Measurements from ENCODE around the gene SEPTIN11. TPM values are rescaled to one million over a fixed set of nuclear protein-coding genes. Genes with fewer than 3 reads are reported as not detected.
A peak's percentile ranks its signal among the peaks of the same experiment; 100 is the strongest.

SEPTIN11 gene
- total and polyA plus RNA-seq, 4 donors, result 20.4 to 126 (median 64.4) TPM

DNA sequence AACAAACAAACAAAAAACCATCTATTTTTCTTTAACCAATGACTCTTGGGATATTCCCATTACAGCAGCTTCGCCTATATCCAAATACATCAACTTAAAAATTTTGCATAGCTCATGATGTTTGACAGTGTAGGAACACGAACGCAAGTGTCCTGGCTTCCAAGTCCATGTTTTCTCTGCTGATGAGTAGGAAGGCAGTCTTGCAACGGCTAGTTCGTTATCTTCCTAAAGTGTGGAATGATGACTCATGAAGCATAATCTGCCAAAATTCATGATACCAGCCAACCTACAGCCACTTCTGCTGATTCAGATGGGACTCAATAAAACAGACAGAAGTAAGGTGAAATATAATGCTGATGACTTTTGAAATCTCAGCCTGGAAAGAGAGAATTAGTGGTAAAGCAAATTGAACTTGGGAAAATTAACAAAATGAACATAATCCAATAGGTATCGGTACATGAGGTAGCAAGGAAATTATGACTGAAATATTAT is 6.4 kb upstream of the SEPTIN11 start:
- Histone ChIP-seq H3K9ac (ENCODE audit: insufficient read depth in 1 of 2, low read length in 2 of 2) (no peak overlapping the region), H3K36me3 (ENCODE audit: control insufficient read depth in 4 of 4, insufficient read depth in 4 of 4, low read length in 4 of 4) (no peaks in the 10 kb centered on the region), H3K27me3 (ENCODE audit: control insufficient read depth in 3 of 3, insufficient read depth in 3 of 3, low read length in 2 of 3) (no peaks in the 10 kb centered on the region), H3K9me3 (ENCODE audit: control insufficient read depth in 4 of 4, insufficient read depth in 3 of 4, low read length in 3 of 4) (peaks cover 0 to 4% (median 0%) of the 10 kb centered on the region in 4 donors), H3K4me1 (ENCODE audit: control insufficient read depth in 5 of 5, insufficient read depth in 5 of 5, low read length in 5 of 5) (peaks cover 0 to 9% (median 0%) of the 10 kb centered on the region in 5 donors), H3K27ac (ENCODE audit: low read depth in 1 of 2, low read length in 1 of 2) (no peak overlapping the region), H3K4me3 (no peak overlapping the region)
- TF ChIP-seq, protein P1, sequence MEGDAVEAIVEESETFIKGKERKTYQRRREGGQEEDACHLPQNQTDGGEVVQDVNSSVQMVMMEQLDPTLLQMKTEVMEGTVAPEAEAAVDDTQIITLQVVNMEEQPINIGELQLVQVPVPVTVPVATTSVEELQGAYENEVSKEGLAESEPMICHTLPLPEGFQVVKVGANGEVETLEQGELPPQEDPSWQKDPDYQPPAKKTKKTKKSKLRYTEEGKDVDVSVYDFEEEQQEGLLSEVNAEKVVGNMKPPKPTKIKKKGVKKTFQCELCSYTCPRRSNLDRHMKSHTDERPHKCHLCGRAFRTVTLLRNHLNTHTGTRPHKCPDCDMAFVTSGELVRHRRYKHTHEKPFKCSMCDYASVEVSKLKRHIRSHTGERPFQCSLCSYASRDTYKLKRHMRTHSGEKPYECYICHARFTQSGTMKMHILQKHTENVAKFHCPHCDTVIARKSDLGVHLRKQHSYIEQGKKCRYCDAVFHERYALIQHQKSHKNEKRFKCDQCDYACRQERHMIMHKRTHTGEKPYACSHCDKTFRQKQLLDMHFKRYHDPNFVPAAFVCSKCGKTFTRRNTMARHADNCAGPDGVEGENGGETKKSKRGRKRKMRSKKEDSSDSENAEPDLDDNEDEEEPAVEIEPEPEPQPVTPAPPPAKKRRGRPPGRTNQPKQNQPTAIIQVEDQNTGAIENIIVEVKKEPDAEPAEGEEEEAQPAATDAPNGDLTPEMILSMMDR (IDR thresholded peaks at IDR 0.05; ENCODE audit: control extremely low read depth, extremely low read depth), result no peak
- ATAC-seq (ENCODE audit: insufficient read depth, low FRiP score) (no peak), DNase-seq (no peak)
- 83 to 84% methylated on average over 6 of the region's 6 CpGs for WGBS, 2 donors

DNA sequence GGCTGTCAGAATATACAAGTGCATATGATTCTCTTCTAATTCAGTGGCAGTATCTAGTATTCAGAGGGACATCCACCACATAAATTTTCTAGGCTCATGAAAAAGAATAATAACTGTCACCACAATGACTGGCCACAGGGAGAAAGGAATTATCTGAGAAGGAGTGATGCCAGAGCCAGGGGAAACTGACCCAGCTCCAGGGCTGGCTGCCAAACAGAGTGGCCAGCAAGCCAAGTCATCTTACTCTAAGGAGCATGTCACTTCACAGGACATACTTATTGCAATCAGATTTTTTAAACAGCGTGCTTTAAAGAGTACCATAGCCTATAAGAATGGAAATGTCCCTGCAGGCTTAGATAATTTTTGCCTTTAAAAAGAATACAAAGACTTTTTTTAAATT is 5.8 kb upstream of the SEPTIN11 start:
- Histone ChIP-seq H3K4me1 (ENCODE audit: control insufficient read depth in 5 of 5, insufficient read depth in 5 of 5, low read length in 5 of 5) (peaks cover 0 to 13% (median 0%) of the 10 kb centered on the region in 5 donors), H3K27ac (ENCODE audit: low read depth in 1 of 2, low read length in 1 of 2) (no peak overlapping the region), H3K36me3 (ENCODE audit: control insufficient read depth in 4 of 4, insufficient read depth in 4 of 4, low read length in 4 of 4) (no peaks in the 10 kb centered on the region), H3K9ac (ENCODE audit: insufficient read depth in 1 of 2, low read length in 2 of 2) (no peak overlapping the region), H3K27me3 (ENCODE audit: control insufficient read depth in 3 of 3, insufficient read depth in 3 of 3, low read length in 2 of 3) (no peaks in the 10 kb centered on the region), H3K9me3 (ENCODE audit: control insufficient read depth in 4 of 4, insufficient read depth in 3 of 4, low read length in 3 of 4) (peaks cover 0 to 4% (median 0%) of the 10 kb centered on the region in 4 donors), H3K4me3 (no peak overlapping the region)
- WGBS, 2 donors, result 82 to 90% methylated on average over 1 of the region's 1 CpG
- TF ChIP-seq, protein P1 (IDR thresholded peaks at IDR 0.05; ENCODE audit: control extremely low read depth, extremely low read depth), result no peak
- DNase-seq (peak in 2 of 3 donors; percentile 20 to 33), ATAC-seq (ENCODE audit: insufficient read depth, low FRiP score) (no peak)

DNA sequence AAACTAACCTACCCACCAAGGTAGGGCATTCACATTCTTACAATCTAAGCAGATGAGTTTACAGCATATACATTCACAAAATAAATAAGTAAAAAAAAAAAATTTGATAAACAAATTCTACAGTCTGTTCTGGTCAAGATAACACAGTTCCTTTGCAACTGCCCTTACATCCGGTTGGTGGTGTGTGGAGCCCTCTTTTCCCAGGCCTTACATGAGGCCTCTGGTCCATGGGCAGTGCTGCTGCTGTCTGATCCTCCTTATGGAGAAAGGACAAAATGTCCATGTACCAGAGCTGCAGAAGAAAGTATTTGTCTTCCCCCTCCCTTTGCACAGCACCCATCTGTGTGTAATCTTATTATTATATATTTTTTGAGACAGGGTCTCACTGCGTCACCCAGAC is 2.2 kb upstream of the SEPTIN11 start:
- Histone ChIP-seq H3K36me3 (ENCODE audit: control insufficient read depth in 4 of 4, insufficient read depth in 4 of 4, low read length in 4 of 4) (no peaks in the 10 kb centered on the region), H3K4me1 (ENCODE audit: control insufficient read depth in 5 of 5, insufficient read depth in 5 of 5, low read length in 5 of 5) (peaks cover 0 to 28% (median 8%) of the 10 kb centered on the region in 5 donors), H3K9ac (ENCODE audit: insufficient read depth in 1 of 2, low read length in 2 of 2) (peak overlapping the region in 1 of 2 donors; percentile 19), H3K9me3 (ENCODE audit: control insufficient read depth in 4 of 4, insufficient read depth in 3 of 4, low read length in 3 of 4) (no peaks in the 10 kb centered on the region), H3K4me3 (no peak overlapping the region), H3K27ac (ENCODE audit: low read depth in 1 of 2, low read length in 1 of 2) (no peak overlapping the region), H3K27me3 (ENCODE audit: control insufficient read depth in 3 of 3, insufficient read depth in 3 of 3, low read length in 2 of 3) (no peaks in the 10 kb centered on the region)
- WGBS, 2 donors, result 84 to 88% methylated on average over 2 of the region's 2 CpGs
- ATAC-seq (ENCODE audit: insufficient read depth, low FRiP score) (no peak), DNase-seq (peak in 2 of 3 donors; percentile 22 to 42)
- TF ChIP-seq, protein P1 (IDR thresholded peaks at IDR 0.05; ENCODE audit: control extremely low read depth, extremely low read depth), result no peak

Measured in lung (tissue), 12 donors.